Midbrain (tissue), 1 donor: ENCODE data around the gene FEN1.

Source experiments
- DNase-seq: peaks from one replicate; lab custom pipeline; 2025; lab: John Stamatoyannopoulos, UW

Gene FEN1

GRCh38 chr11:61757213-61757862 lies 35.4 kb upstream of the FEN1 start:
- DNase-seq = no peak

DNA sequence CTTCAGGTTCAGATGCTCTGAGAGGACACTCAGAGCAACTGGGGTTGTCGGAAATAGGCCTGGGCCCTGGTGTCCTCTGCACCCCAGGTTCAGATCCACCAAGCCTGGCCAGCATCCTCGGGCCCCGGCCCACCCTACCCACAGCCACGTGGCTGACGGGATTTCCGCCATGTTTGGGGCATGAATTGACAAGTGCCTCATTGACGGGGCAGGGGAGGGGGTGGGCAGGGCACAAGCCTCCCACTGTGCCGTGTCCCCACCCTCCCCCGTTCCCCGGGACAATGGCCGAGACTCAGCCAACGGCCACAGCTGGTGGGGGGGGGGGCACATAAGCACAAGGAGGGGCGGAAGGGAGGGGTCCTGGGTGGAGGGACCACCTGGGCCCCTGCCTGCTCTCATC lies 31.8 kb upstream of the FEN1 start:
- DNase-seq = peak; percentile 92

- DNase-seq = no peak
These were observed 31.1 kb upstream of the FEN1 start for GRCh38 chr11:61761440-61762222.

- DNase-seq = no peak
These were observed 30.5 kb upstream of the FEN1 start for GRCh38 chr11:61762223-61762615.

DNA sequence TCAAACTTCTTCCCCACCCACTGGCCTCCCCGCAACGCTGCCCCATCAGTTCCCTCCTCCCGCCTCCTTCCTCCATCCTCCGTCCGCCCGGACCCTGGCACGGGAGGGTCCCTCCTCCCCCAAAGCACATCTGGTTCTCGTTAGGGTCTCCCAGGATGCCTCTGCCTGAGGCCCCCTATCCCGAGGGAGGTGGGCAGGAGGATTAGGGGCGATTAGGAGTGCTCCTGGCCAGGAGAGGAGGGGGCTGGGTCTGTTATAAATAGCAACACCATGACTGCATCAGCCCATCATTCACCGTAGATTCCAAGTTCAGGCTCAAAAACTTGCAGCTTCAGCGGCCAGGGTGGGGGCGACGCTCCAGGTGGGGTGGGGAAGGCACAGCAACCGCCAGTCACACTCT lies 29.9 kb upstream of the FEN1 start:
- no peak for DNase-seq

DNA sequence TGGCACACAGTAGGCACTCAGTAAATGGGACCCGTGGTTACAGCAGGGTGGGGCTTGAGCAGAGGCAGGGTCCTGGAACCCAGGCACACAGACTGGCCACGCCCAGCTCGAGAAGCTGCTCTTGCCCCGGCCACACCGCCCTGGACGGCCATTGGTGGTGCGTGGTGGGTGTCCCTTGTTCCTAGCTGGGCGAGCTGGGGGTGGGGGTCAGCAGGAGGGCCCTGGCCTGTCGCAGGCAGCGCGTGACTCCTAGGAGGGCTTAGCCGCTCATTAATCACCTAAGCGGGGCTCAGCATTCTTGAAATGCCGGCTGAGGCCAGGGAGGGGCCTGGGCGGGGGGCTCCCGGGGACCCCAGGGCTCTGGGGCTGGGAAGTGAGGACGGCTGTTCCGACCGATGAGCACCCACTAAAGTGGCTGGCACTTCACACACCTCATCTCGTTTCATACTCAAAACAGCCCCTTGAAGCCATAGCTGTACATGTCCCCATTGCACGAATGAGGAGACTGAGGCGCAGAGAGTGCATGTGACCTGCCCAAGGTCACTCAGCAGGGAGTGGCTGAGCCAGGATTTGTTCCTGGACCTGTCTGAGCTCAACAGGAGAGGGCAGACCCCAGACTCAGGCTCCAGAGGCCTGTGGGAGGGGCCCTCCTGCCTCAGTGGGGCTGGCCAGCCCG lies 28.6 kb upstream of the FEN1 start:
- DNase-seq = no peak

- DNase-seq = no peak
These were observed 28.0 kb upstream of the FEN1 start for GRCh38 chr11:61764606-61765260.

DNA sequence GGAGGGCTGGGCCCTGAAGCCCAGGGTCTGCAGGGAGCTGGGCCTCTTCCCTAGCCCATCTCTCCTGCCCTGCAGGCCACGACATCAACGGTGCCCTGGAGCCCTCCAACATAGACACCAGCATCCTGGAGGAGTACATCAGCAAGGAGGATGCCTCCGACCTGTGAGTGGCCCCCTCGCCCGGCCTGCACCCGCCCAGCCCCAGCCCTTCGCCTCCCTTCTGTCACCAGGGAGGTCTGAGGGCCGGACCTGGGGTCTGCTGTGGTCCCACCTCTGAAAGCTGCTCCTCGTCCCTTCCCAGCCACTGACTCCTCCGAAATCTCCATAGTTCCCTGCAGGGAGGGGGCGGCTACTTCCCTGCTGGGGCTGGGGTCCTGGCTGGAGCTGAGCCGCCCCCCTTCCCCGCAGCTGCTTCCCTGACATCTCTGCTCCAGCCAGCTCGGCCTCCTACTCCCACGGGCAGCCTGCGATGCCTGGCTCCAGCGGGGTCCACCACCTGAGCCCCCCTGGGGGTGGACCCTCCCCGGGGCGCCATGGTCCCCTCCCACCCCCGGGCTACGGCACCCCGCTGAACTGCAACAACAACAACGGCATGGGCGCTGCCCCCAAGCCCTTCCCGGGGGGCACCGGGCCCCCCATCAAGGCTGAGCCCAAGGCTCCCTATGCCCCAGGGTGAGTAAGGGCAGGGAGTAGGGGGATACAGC lies 27.0 kb upstream of the FEN1 start:
- no peak for DNase-seq

- no peak for DNase-seq
These were observed 26.3 kb upstream of the FEN1 start for GRCh38 chr11:61766353-61766841.

GRCh38 chr11:61768376-61769076 lies 24.2 kb upstream of the FEN1 start:
- DNase-seq = no peak

GRCh38 chr11:61769169-61769920 lies 23.4 kb upstream of the FEN1 start:
- no peak for DNase-seq

DNA sequence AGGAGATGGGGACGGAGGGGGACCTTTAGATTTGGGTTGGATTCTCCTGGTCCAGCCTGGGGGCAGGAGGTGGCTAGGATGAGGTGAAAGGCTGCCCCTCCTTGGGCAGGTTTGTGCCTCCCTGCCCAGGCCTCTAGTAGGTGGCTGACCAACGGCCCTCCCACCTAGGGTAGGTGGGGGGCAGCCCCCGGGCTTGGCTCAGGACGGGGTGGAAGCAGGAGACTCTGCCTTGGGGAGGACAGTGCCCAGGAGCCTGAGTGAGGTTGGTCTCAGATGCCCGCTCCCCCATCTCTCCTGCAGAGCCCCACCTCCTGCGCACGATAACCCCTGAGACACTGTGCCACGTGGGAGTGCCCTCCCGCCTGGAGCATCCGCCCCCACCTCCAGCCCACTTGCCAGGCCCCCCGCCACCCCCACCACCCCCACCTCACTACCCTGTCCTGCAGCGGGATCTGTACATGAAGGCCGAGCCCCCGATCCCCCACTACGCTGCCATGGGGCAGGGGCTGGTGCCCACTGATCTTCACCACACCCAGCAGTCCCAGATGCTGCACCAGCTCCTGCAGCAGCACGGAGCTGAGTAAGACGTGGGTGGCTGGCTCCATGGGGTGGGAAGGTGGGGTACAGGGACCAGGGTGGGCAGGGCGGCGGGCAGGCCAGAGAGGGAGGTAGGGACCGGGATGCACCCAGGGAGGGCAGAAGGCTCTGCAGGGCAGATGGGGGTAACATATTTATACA lies 22.6 kb upstream of the FEN1 start:
- DNase-seq = no peak

DNA sequence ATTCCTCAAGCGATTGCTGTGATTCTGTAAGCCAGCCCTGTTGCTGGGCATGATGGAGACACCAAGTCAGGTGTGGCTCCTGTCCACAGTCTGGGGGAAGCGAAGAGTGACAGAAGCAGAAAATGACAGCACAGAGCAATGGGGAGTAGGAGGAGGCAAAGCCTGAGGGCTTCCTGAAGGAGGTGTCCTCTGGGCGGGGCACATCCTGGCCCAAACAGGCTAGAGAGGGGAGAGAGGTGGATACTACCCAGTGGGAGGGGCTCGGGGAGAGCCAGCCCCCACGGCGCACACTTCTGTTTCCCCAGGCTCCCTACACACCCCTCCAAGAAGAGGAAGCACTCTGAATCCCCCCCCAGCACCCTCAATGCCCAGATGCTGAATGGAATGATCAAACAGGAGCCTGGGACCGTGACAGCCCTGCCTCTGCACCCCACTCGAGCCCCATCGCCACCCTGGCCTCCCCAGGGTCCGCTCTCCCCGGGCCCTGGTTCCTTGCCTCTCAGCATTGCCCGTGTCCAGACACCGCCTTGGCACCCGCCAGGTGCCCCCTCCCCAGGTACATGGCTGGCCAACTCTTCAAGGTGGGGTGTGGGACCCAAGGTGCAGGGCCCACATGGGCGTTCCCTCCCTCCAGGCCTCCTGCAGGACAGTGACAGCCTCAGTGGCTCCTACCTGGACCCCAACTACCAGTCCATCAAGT lies 21.4 kb upstream of the FEN1 start:
- DNase-seq = no peak

DNA sequence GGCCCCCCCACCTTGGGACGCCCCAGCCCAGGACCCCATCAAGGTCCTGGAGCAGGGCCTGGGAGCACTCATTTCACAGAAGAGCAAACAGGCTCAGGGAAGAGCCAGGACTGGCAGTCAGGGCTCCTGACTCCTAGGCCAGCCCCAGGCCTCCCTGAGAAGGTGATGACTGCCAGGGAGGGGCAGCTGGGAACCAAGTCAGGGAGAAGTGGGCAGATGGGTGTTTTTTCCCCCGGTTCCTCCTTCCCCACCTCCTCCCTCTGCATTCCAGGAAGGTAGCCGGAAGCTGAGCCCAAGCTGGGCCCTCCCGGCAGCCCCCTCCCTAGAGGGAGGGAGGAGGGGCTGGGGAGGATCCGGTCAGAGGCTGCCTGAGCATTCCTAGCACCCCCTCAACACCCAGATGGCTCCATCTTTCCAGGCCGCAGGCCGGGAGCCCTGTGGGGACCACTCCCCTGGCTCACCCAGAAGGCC lies 20.7 kb upstream of the FEN1 start:
- DNase-seq = no peak

DNA sequence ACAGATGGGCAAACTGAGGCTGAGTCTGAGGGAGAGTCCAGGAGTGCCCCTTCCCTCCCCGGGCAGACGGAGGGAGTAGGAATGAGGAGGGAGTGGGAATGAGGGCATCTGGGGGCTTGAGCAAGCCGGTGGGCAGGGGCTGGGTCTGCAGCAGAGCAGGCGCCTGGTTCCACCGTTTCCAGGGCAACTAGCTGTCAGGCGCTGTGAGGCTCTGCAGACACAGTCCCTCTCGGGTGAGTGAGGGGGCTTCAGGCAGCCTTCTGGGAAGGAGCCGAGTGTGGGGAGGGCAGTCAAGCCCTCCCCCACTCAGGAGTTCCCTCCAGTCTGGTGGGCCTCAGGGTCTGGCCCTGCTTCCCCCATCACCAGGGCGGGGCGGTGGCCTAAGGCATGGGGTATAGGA lies 19.4 kb upstream of the FEN1 start:
- DNase-seq = no peak

DNA sequence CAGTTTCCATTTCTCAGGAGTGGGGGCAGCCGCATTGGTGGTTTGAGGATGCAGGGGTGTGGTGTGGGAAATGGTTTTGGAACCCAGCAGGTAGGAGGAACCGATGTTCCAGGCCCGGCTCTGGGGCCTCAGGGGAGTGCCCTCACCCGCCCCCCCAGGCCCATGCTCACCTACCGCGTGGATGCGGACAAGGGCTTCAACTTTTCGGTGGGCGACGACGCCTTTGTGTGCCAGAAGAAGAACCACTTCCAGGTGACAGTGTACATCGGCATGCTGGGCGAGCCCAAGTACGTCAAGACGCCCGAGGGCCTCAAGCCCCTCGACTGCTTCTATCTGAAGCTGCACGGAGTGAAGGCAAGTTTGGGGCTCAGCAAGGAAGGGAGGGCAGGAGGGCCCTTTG lies 18.9 kb upstream of the FEN1 start:
- no peak for DNase-seq

DNA sequence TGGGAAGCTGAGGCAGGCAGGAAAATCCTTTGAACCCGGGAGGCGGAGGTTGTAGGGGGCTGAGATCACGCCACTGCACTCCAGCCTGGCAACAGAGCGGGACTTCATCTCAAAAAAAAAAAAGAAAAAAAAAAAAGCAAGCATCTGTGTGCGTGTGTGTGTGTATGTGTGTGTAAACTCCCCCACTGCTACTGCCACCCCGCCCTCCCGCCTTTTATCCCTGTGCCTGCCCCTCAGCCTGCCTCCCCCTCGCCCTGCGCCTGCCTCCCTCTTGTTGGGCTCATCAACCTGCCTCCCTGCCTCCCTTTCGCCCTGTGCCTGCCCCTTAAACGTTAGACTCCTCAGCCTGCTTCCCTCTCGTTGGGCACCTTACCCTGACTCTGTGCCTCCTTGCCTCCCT lies 18.3 kb upstream of the FEN1 start:
- DNase-seq = no peak

GRCh38 chr11:61775106-61775505 lies 17.6 kb upstream of the FEN1 start:
- DNase-seq = no peak
